Suprapubic skin (tissue), 4 donors: Measurements from ENCODE around the gene RNASEH2B. TPM values are rescaled to one million over a fixed set of nuclear protein-coding genes. Genes with fewer than 3 reads are reported as not detected.

ENCODE experiments used
- DNase-seq, 2 donors: peaks; one replicate each; pipeline ENCODE4 v3.0.0-alpha.2; 2019; ENCODE audit warnings: low spot score in 2 of 2
- H3K27ac ChIP-seq: fragments of 200-600 bp; sonication (generic); one replicate; pipeline ENCODE4 v1.5.1; 2019
- H3K27me3 ChIP-seq: fragments of 200-600 bp; sonication (generic); one replicate; pipeline ENCODE4 v1.5.1; 2019
- H3K36me3 ChIP-seq: fragments of 200-600 bp; sonication (generic); one replicate; pipeline ENCODE4 v1.5.1; 2019
- H3K4me1 ChIP-seq: fragments of 200-600 bp; sonication (generic); one replicate; pipeline ENCODE4 v1.5.1; 2019
- H3K4me3 ChIP-seq: fragments of 200-600 bp; sonication (generic); one replicate; pipeline ENCODE4 v1.5.1; 2019; ENCODE audit warnings: mild to moderate bottlenecking
- H3K9me3 ChIP-seq: fragments of 200-600 bp; sonication (generic); one replicate; pipeline ENCODE4 v1.5.1; 2019
- EP300 ChIP-seq: sonication (generic); formaldehyde crosslinking; IDR thresholded peaks from one replicate; pipeline ENCODE4 v1.6.1; 2017; ENCODE audit warnings: antibody characterized with exemption
- POLR2A ChIP-seq, 2 donors: fragments of 450-650 bp; IDR thresholded peaks; one replicate each; pipeline ENCODE4 v1.6.1; 2017; ENCODE audit warnings: antibody characterized with exemption in 2 of 2, mild to moderate bottlenecking in 2 of 2, moderate library complexity in 2 of 2
- POLR2AphosphoS5 ChIP-seq, 3 donors: sonication (generic); formaldehyde crosslinking; IDR thresholded peaks; one replicate each; pipeline ENCODE4 v1.6.1; 2017; ENCODE audit warnings: antibody characterized with exemption in 3 of 3
- WGBS: methylation state at CpG from one replicate; pipeline ENCODE4 v1.1.5; 2018; 5-methylcytosine and 5-hydroxymethylcytosine counted together
- total RNA-seq, 4 donors: library from RNA; depleted of rRNA; stranded (reverse); fragments of >200 nt; gene quantifications; one replicate each; pipeline ENCODE4 v1.1.0, GENCODE V29; 2016
- TF ChIP-seq, protein P1 (sequence below), 2 donors: fragments of 200-600 bp in 1 of 2; fragments of 450-650 bp in 1 of 2; sonication (generic) in 1 of 2; IDR thresholded peaks; one replicate each; pipeline ENCODE4 v1.5.1; 2016 to 2019; ENCODE audit warnings: antibody characterized with exemption in 2 of 2, mild to moderate bottlenecking in 1 of 2, moderate library complexity in 1 of 2

Gene RNASEH2B
- total RNA-seq, 4 donors from 2014 or later: 11.0 to 39.9 (median 21.7) TPM

GRCh38 chr13:50993371-50993770 lies 83.8 kb downstream of the RNASEH2B start:
- Histone ChIP-seq H3K9me3 (no peaks in the 10 kb centered on the region), H3K36me3 (no peaks in the 10 kb centered on the region), H3K27me3 (no peaks in the 10 kb centered on the region), H3K4me1 (peaks cover 27% of the 10 kb centered on the region), H3K27ac (no peak overlapping the region), H3K4me3 (no peak overlapping the region)
- WGBS: 67% methylated on average over 2 of the region's 2 CpGs
- TF ChIP-seq POLR2AphosphoS5 (IDR thresholded peaks at IDR 0.05): no peak
- TF ChIP-seq EP300: no peak
- TF ChIP-seq POLR2A (IDR thresholded peaks at IDR 0.05): no peak
- TF ChIP-seq, protein P1, sequence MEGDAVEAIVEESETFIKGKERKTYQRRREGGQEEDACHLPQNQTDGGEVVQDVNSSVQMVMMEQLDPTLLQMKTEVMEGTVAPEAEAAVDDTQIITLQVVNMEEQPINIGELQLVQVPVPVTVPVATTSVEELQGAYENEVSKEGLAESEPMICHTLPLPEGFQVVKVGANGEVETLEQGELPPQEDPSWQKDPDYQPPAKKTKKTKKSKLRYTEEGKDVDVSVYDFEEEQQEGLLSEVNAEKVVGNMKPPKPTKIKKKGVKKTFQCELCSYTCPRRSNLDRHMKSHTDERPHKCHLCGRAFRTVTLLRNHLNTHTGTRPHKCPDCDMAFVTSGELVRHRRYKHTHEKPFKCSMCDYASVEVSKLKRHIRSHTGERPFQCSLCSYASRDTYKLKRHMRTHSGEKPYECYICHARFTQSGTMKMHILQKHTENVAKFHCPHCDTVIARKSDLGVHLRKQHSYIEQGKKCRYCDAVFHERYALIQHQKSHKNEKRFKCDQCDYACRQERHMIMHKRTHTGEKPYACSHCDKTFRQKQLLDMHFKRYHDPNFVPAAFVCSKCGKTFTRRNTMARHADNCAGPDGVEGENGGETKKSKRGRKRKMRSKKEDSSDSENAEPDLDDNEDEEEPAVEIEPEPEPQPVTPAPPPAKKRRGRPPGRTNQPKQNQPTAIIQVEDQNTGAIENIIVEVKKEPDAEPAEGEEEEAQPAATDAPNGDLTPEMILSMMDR (IDR thresholded peaks at IDR 0.05): no peak
- no peak for DNase-seq

DNA sequence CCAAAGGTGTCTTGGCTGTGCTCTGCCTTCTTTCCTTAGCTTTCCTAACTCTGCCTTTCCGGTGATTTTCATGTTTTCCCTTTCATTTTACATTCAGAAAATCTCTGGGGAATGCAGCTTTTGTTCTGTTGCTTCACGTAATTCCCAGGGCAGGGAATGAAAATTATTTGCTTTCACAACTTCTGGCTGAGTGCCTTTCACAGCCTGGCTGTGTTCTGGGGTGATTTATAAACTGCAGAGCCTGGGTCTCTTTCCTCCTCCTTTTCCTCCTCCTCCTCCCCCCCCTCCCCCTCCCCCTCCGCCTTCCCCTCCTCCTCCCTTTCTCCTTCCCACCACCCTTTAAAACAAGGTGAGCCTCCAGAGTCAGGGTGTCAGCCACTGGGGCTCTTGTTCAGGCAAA lies 84.3 kb downstream of the RNASEH2B start:
- Histone ChIP-seq H3K27me3 (no peaks in the 10 kb centered on the region), H3K4me3 (no peak overlapping the region), H3K9me3 (no peaks in the 10 kb centered on the region), H3K36me3 (no peaks in the 10 kb centered on the region), H3K4me1 (peaks cover 27% of the 10 kb centered on the region), H3K27ac (no peak overlapping the region)
- 35% methylated on average over 3 of the region's 3 CpGs for WGBS
- DNase-seq: no peak
- TF ChIP-seq, protein P1 (IDR thresholded peaks at IDR 0.05): no peak
- TF ChIP-seq POLR2AphosphoS5 (IDR thresholded peaks at IDR 0.05) (no peak), EP300 (no peak), POLR2A (IDR thresholded peaks at IDR 0.05) (no peak)

- no peak overlapping the region for H3K27ac ChIP-seq
- TF ChIP-seq, protein P1 (IDR thresholded peaks at IDR 0.05): no peak
- TF ChIP-seq EP300: no peak
- TF ChIP-seq POLR2AphosphoS5 (IDR thresholded peaks at IDR 0.05): no peak
- no peak for TF ChIP-seq POLR2A (IDR thresholded peaks at IDR 0.05)
- 86% methylated on average over 8 of the region's 9 CpGs for WGBS
- no peak overlapping the region for H3K4me3 ChIP-seq
- no peak for DNase-seq
- no peaks in the 10 kb centered on the region for H3K27me3 ChIP-seq
- peaks cover 24% of the 10 kb centered on the region for H3K4me1 ChIP-seq
- no peaks in the 10 kb centered on the region for H3K9me3 ChIP-seq
- no peaks in the 10 kb centered on the region for H3K36me3 ChIP-seq
Observed at GRCh38 chr13:50994651-50995050, 85.1 kb downstream of the RNASEH2B start.

- no peak for DNase-seq
- no peaks in the 10 kb centered on the region for H3K27me3 ChIP-seq
- H3K9me3 ChIP-seq: no peaks in the 10 kb centered on the region
- H3K36me3 ChIP-seq: no peaks in the 10 kb centered on the region
- H3K4me3 ChIP-seq: no peak overlapping the region
- TF ChIP-seq POLR2AphosphoS5 (IDR thresholded peaks at IDR 0.05) (no peak), EP300 (no peak), POLR2A (IDR thresholded peaks at IDR 0.05) (no peak)
- TF ChIP-seq, protein P1 (IDR thresholded peaks at IDR 0.05): no peak
- H3K27ac ChIP-seq: no peak overlapping the region
- 75% methylated on average over 4 of the region's 4 CpGs for WGBS
- peaks cover 31% of the 10 kb centered on the region for H3K4me1 ChIP-seq
Observed at GRCh38 chr13:50995854-50996253, 86.3 kb downstream of the RNASEH2B start.

DNA sequence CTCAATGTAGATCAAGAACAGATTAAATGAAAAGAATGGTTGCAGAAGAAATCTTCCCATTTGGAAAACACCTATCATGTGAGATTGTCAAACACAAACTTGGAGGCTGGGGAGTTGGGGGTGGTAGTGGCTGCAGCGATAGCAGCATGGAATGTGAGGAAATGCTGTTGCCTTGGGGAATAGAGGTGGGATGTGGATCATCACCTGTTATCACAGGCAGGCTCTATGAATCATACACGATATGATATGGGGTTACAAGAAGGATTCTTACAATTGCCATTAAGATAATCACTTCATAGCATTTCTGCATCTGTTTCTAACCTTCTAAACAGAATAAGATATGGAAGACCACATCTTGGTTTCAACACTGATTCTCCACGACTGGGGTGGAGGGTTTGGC lies 88.7 kb downstream of the RNASEH2B start:
- WGBS: 61% methylated on average over 3 of the region's 3 CpGs
- no peaks in the 10 kb centered on the region for H3K9me3 ChIP-seq
- no peak for DNase-seq
- no peak overlapping the region for H3K27ac ChIP-seq
- no peaks in the 10 kb centered on the region for H3K36me3 ChIP-seq
- H3K27me3 ChIP-seq: no peaks in the 10 kb centered on the region
- TF ChIP-seq POLR2A (IDR thresholded peaks at IDR 0.05) (no peak), EP300 (no peak)
- TF ChIP-seq, protein P1 (IDR thresholded peaks at IDR 0.05): no peak
- H3K4me3 ChIP-seq: no peak overlapping the region
- H3K4me1 ChIP-seq: peaks cover 24% of the 10 kb centered on the region
